CD4-positive, CD25-positive, alpha-beta regulatory T cell (primary cell): ENCODE measurements around the gene DEUP1. TPM values are rescaled to one million over a fixed set of nuclear protein-coding genes. Genes with fewer than 3 reads are reported as not detected.

Experiments used
- ATAC-seq, 2 donors: fragments of 150-1000 bp; cut with Tn5 transposase; one replicate each; pipeline ENCODE4 v1.10.0; 2021; ENCODE audit warnings: low read depth in 2 of 2, moderate number of reproducible peaks in 2 of 2, moderate library complexity in 1 of 2
- DNase-seq, 3 donors: peaks; one replicate each; pipeline versions ENCODE4 v3.0.0 to v3.0.0-alpha.2; 2012 to 2022; ENCODE audit warnings: mixed read lengths in 1 of 3
- H3K27ac ChIP-seq: one replicate; pipeline ENCODE4 v1.7.0; 2013; ENCODE audit warnings: mild to moderate bottlenecking, low read length; ENCODE audit not compliant: insufficient read depth, poor library complexity, severe bottlenecking
- H3K27me3 ChIP-seq: one replicate; pipeline ENCODE4 v1.7.0; 2013; ENCODE audit warnings: low read length; ENCODE audit not compliant: control insufficient read depth, insufficient read depth
- H3K36me3 ChIP-seq: one replicate; pipeline ENCODE4 v1.7.0; 2013; ENCODE audit warnings: mild to moderate bottlenecking, low read length, moderate library complexity; ENCODE audit not compliant: control insufficient read depth, insufficient read depth
- H3K4me1 ChIP-seq: 2 replicates; pipeline ENCODE4 v1.7.0; 2013; ENCODE audit warnings: mild to moderate bottlenecking, low read length; ENCODE audit not compliant: insufficient read depth, control insufficient read depth, poor library complexity, severe bottlenecking
- H3K4me3 ChIP-seq: one replicate; pipeline ENCODE4 v1.7.0; 2013; ENCODE audit warnings: low read depth, mild to moderate bottlenecking, low read length, moderate library complexity
- H3K9me3 ChIP-seq, 2 experiments: 1 replicate in 1 of 2; 2 replicates in 1 of 2; pipeline ENCODE4 v1.7.0; 2013; ENCODE audit warnings: low read length in 2 of 2, mild to moderate bottlenecking in 1 of 2, moderate library complexity in 1 of 2; ENCODE audit not compliant: control insufficient read depth in 2 of 2
- H3K27ac Mint-ChIP-seq, 3 donors: one replicate each; pipeline ENCODE4 v1.8.0; 2020 to 2022; ENCODE audit warnings: mild to moderate bottlenecking in 3 of 3, mixed read lengths in 3 of 3, moderate library complexity in 2 of 3
- H3K27me3 Mint-ChIP-seq: one replicate; pipeline ENCODE4 v1.8.0; 2022; ENCODE audit warnings: mild to moderate bottlenecking, mixed read lengths
- H3K36me3 Mint-ChIP-seq: one replicate; pipeline ENCODE4 v1.8.0; 2020; ENCODE audit warnings: mixed read lengths
- H3K4me1 Mint-ChIP-seq, 4 donors: one replicate each; pipeline ENCODE4 v1.8.0; 2020 to 2022; ENCODE audit warnings: mixed read lengths in 4 of 4, mild to moderate bottlenecking in 1 of 4
- H3K4me3 Mint-ChIP-seq, 4 donors: one replicate each; pipeline ENCODE4 v1.8.0; 2020 to 2022; ENCODE audit warnings: mild to moderate bottlenecking in 4 of 4, mixed read lengths in 4 of 4, moderate library complexity in 3 of 4
- H3K9me3 Mint-ChIP-seq, 7 donors: one replicate each; pipeline ENCODE4 v1.8.0; 2020 to 2022; ENCODE audit warnings: mixed read lengths in 7 of 7, mild to moderate bottlenecking in 3 of 7, moderate library complexity in 2 of 7
- polyA plus RNA-seq, 4 donors: library from polyadenylated mRNA; unstranded; fragments of 300-500 nt; fragmentation: Illumina TruSeq; gene quantifications; one replicate each; pipeline ENCODE4 v1.2.3, GENCODE V29; 2021
- total RNA-seq: library from RNA; stranded (reverse); gene quantifications from one replicate; pipeline ENCODE4 v1.2.3, GENCODE V29; 2022

DEUP1 gene
- total and polyA plus RNA-seq, 5 donors from 2014 or later = not detected

GRCh38 chr11:93326681-93327080 lies 3.9 kb upstream of the DEUP1 start:
- H3K36me3 ChIP-seq = no peaks in the 10 kb centered on the region
- Mint-ChIP-seq H3K36me3 (no peaks in the 10 kb centered on the region), H3K4me1 (peaks cover 0 to 4% (median 0%) of the 10 kb centered on the region in 4 donors), H3K4me3 (no peak overlapping the region), H3K27me3 (peaks cover 25% of the 10 kb centered on the region), H3K27ac (no peak overlapping the region), H3K9me3 (peaks cover 0 to 4% (median 0%) of the 10 kb centered on the region in 7 donors)
- ATAC-seq (no peak), DNase-seq (no peak)
- H3K9me3 ChIP-seq = no peaks in the 10 kb centered on the region
- no peak overlapping the region for H3K27ac ChIP-seq
- peaks cover 5% of the 10 kb centered on the region for H3K27me3 ChIP-seq
- H3K4me1 ChIP-seq = no peaks in the 10 kb centered on the region
- H3K4me3 ChIP-seq = no peak overlapping the region

DNA sequence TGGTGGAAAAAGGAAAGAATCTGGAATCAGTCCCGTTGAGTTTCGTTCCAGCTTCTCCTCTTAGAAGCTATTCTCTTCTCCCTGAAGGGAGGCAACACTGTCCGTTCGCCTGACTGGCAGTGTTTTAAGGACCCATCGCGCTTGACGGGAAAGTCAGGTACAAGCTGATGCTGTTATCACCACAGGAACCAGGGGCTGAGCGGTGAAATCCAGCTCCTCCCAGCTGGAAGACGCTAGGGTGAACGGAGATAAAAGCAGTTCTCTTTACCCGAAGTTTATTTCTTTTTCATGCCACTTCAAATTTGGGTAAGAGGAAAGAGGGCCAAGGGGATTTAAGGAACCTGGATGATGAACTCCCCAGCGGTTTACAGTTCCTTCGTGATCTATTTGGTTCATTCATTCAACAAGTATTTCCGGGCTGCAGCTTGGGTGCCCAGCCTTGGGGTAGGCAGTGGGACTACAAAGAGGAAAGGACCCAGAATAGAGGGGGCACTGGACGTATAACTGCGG lies 551 bp upstream of the DEUP1 start:
- Mint-ChIP-seq H3K4me1 (peaks cover 0 to 4% (median 0%) of the 10 kb centered on the region in 4 donors), H3K27me3 (peaks cover 25% of the 10 kb centered on the region), H3K9me3 (peaks cover 0 to 4% (median 1%) of the 10 kb centered on the region in 7 donors), H3K4me3 (no peak overlapping the region), H3K36me3 (no peaks in the 10 kb centered on the region), H3K27ac (no peak overlapping the region)
- H3K27me3 ChIP-seq = peaks cover 8% of the 10 kb centered on the region
- H3K4me3 ChIP-seq = no peak overlapping the region
- H3K27ac ChIP-seq = no peak overlapping the region
- H3K9me3 ChIP-seq = no peaks in the 10 kb centered on the region
- H3K4me1 ChIP-seq = no peaks in the 10 kb centered on the region
- DNase-seq (no peak), ATAC-seq (no peak)
- H3K36me3 ChIP-seq = no peaks in the 10 kb centered on the region

DNA sequence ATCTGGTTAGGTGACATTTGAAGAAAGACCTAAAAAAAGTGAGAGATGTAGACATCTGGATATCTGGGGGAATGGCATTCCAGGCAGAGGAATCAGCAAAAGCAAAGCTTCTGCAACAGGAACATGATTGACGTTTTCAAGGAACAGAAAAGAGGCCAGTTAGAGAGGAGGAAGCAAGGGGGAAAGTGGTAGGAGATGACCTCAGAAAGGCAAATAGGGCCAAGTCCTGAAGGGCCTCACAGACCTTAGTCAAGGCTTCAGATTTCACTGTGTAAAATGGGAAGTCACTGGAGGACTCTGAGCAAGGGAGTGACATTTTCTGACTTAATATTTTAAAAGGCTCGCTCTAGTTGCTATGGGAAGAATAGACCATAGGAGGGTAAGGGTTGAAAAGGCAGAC lies 9.7 kb downstream of the DEUP1 start:
- Histone ChIP-seq H3K4me1 (no peaks in the 10 kb centered on the region), H3K27ac (no peak overlapping the region), H3K4me3 (no peak overlapping the region), H3K36me3 (no peaks in the 10 kb centered on the region), H3K27me3 (no peaks in the 10 kb centered on the region), H3K9me3 (no peaks in the 10 kb centered on the region)
- Mint-ChIP-seq H3K36me3 (no peaks in the 10 kb centered on the region), H3K27ac (no peak overlapping the region), H3K4me3 (no peak overlapping the region), H3K4me1 (no peaks in the 10 kb centered on the region), H3K27me3 (no peaks in the 10 kb centered on the region), H3K9me3 (peaks cover 0 to 2% (median 0%) of the 10 kb centered on the region in 7 donors)
- no peak for DNase-seq
- no peak for ATAC-seq

DNA sequence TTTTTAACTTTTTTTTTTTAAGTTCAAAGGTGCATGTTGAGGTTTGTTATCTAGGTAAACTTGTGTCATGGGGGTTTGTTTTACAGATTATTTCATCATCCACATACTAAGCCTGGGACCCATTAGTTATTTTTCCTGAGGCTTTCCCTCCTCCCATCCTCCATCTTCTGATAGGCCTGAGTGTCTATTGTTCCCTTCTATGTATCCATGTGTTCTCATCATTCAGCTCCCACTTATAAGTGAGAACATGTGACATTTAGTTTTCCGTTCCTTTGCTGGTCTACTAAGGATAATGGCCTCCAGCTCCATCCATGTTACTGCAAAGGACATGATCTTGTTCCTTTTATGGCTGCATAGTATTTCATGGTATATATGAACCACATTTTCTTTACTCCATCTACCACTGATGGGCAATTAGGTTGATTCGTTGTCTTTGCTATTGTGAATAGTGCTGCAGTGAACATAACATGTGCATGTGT lies 14.4 kb downstream of the DEUP1 start:
- Mint-ChIP-seq H3K27me3 (no peaks in the 10 kb centered on the region), H3K27ac (no peak overlapping the region), H3K9me3 (peaks cover 0 to 8% (median 0%) of the 10 kb centered on the region in 7 donors), H3K4me1 (no peaks in the 10 kb centered on the region), H3K36me3 (no peaks in the 10 kb centered on the region), H3K4me3 (no peak overlapping the region)
- no peaks in the 10 kb centered on the region for H3K9me3 ChIP-seq
- H3K4me1 ChIP-seq = no peaks in the 10 kb centered on the region
- ATAC-seq (no peak), DNase-seq (no peak)
- H3K4me3 ChIP-seq = no peak overlapping the region
- H3K27ac ChIP-seq = no peak overlapping the region
- H3K36me3 ChIP-seq = no peaks in the 10 kb centered on the region
- H3K27me3 ChIP-seq = no peaks in the 10 kb centered on the region

DNA sequence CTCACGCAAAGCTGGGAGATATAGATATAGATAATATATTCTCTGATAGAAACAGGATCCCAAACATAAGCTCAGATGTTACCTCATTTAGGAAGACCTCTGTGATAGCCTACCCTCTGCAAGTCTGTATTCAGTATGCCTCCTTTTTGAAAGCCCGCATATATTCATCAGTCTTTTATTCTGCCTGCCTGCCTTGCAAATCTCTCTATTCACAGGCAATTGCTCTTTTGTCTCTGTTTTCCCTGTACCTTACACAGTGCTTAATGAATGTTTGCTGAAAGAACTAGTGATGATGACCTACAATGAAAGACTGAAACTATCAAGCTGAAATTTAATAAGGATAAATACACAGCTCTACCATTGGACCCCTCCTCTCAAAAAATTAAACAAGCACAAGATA lies 18.4 kb downstream of the DEUP1 start:
- H3K27me3 Mint-ChIP-seq = no peaks in the 10 kb centered on the region
- Histone ChIP-seq H3K36me3 (no peaks in the 10 kb centered on the region), H3K4me1 (no peaks in the 10 kb centered on the region), H3K9me3 (no peaks in the 10 kb centered on the region), H3K27me3 (no peaks in the 10 kb centered on the region), H3K4me3 (no peak overlapping the region), H3K27ac (no peak overlapping the region)
- H3K4me3 Mint-ChIP-seq = no peak overlapping the region
- H3K36me3 Mint-ChIP-seq = no peaks in the 10 kb centered on the region
- H3K27ac Mint-ChIP-seq = no peak overlapping the region
- H3K4me1 Mint-ChIP-seq = no peaks in the 10 kb centered on the region
- no peak for DNase-seq
- no peak for ATAC-seq
- H3K9me3 Mint-ChIP-seq = peaks cover 0 to 6% (median under 1%) of the 10 kb centered on the region in 7 donors

DNA sequence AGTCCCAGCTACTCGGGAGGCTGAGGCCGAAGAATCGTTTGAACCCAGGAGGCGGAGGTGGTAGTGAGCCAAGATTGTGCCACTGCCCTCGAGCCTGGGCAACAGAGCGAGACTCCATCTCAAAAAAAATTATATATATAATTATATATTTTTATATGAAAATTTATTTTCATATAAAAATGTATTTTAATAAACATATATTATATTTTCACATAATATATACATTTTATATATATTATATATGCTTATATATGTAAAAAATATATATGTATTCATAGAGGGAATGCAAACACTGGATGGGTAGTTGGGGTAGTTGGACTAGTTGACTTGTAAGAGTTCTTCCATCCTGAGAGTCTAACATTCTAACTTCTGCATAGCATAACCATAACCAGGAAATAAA lies 20.3 kb downstream of the DEUP1 start:
- no peaks in the 10 kb centered on the region for H3K36me3 ChIP-seq
- no peak overlapping the region for H3K4me3 Mint-ChIP-seq
- H3K27me3 Mint-ChIP-seq = no peaks in the 10 kb centered on the region
- no peak overlapping the region for H3K27ac Mint-ChIP-seq
- no peaks in the 10 kb centered on the region for H3K36me3 Mint-ChIP-seq
- DNase-seq (no peak), ATAC-seq (no peak)
- H3K27me3 ChIP-seq = no peaks in the 10 kb centered on the region
- no peaks in the 10 kb centered on the region for H3K4me1 ChIP-seq
- no peak overlapping the region for H3K4me3 ChIP-seq
- no peaks in the 10 kb centered on the region for H3K9me3 ChIP-seq
- peaks cover 0 to 8% (median 4%) of the 10 kb centered on the region in 7 donors for H3K9me3 Mint-ChIP-seq
- H3K4me1 Mint-ChIP-seq = no peaks in the 10 kb centered on the region
- H3K27ac ChIP-seq = no peak overlapping the region

DNA sequence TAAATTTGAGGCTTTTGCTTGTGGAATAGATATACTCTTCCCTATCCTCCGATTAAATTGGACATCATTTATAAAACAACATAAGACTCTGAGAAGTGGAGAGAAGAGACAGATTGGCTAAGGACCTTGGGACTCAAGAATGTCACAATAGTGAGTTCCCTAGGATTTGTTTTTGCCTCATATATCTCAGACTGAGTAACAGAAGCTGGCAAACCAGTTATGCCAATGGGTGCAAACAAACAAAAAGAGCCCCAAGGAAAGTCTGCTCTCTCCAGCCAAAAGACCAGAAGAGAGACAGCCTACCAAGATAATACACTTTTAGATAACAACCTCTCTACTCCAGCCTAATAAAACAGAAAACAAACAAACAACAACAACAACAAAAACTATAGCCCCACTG lies 28.9 kb downstream of the DEUP1 start:
- no peak overlapping the region for H3K27ac Mint-ChIP-seq
- Histone ChIP-seq H3K27me3 (no peaks in the 10 kb centered on the region), H3K36me3 (no peaks in the 10 kb centered on the region), H3K9me3 (no peaks in the 10 kb centered on the region), H3K27ac (no peak overlapping the region), H3K4me3 (no peak overlapping the region), H3K4me1 (no peaks in the 10 kb centered on the region)
- H3K36me3 Mint-ChIP-seq = no peaks in the 10 kb centered on the region
- no peak overlapping the region for H3K4me3 Mint-ChIP-seq
- H3K9me3 Mint-ChIP-seq = peaks cover 0 to 23% (median 3%) of the 10 kb centered on the region in 7 donors
- H3K4me1 Mint-ChIP-seq = no peaks in the 10 kb centered on the region
- no peak for ATAC-seq
- DNase-seq = no peak
- no peaks in the 10 kb centered on the region for H3K27me3 Mint-ChIP-seq

GRCh38 chr11:93361435-93361834 lies 30.9 kb downstream of the DEUP1 start:
- Histone ChIP-seq H3K4me3 (no peak overlapping the region), H3K27me3 (no peaks in the 10 kb centered on the region), H3K36me3 (no peaks in the 10 kb centered on the region), H3K4me1 (no peaks in the 10 kb centered on the region), H3K9me3 (no peaks in the 10 kb centered on the region), H3K27ac (no peak overlapping the region)
- H3K27me3 Mint-ChIP-seq = no peaks in the 10 kb centered on the region
- H3K4me1 Mint-ChIP-seq = no peaks in the 10 kb centered on the region
- H3K27ac Mint-ChIP-seq = no peak overlapping the region
- H3K36me3 Mint-ChIP-seq = no peaks in the 10 kb centered on the region
- no peak overlapping the region for H3K4me3 Mint-ChIP-seq
- H3K9me3 Mint-ChIP-seq = peaks cover 0 to 20% (median 2%) of the 10 kb centered on the region in 7 donors
- ATAC-seq (no peak), DNase-seq (no peak)
